ENCODE data around the gene CLCN1.

Gene CLCN1

DNA sequence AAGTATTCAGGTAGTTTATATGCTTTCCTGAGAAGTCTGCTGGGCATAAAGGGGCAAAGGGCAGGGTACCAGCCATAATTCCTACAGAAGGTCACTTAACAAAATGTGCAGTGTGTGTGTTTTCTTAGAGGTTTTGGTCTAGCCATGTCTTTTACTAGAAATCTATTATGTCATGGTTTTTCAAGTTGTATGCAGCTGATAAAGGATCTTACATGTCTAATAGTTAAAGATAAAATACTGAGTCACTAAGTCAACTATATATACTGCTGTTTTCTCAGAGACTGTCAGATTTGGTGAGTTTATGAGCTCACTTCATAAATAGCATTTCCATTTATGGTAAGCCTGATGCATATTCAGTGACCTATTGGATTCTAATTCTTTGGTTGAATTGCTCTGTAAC lies 20.0 kb upstream of the CLCN1 start:
- DNase-seq (ENCODE audit: low spot score), result no peak

DNA sequence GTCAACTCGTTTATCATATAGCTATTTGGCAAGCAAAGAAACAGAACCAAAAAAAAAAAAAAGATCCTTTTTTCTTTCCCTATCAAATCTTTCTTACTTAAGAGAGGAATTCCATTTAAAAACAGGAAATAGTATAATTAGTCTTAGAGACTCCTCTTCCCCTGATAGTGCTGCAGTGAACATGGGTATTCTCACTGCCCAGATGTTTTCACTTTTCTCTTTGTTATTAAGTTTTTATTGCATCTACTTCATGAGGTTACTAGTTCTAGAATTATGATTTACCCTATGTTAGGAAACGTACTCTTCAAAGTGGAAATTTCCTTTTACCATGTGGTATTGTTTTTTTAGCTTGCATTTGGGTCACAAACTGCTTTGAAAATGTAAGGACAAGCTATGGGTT lies 19.2 kb upstream of the CLCN1 start:
- no peak for DNase-seq (ENCODE audit: low spot score)

DNA sequence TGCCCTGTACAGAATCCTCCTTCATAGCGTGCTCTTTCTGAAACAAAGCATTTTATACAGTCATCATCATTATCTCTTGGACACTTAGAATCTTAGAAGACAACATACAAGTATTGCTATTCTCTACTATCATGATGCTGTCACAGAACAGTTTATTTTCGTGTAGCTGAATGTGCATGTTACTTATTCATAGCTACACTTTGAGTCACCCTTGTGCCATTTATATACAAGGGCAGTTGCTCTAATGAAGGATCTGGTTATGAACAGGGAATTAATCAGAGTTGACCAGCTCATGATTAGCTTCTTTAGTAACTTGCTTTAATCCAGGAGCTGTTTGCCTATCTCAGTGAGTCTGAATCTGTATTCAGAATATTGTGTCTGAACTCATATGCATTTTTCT lies 16.6 kb upstream of the CLCN1 start:
- no peak for DNase-seq (ENCODE audit: low spot score)

DNA sequence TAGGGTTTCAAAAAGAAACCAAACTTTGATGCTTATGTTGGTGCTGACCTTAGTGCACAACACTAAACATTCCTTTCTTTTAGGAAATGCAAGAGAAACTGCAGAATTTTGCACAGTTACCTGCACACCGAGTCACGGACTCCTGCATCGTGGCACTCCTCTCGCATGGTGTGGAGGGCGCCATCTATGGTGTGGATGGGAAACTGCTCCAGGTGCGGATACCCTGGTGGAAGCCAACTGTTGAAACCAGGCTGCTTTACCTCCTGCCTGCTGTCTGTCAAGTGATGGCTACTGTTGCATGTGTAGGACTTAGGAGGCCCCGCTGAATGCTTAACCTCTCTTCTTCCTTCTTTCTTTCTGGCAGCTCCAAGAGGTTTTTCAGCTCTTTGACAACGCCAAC lies 16.1 kb upstream of the CLCN1 start:
- peak; percentile 73 for DNase-seq (ENCODE audit: low spot score)

DNA sequence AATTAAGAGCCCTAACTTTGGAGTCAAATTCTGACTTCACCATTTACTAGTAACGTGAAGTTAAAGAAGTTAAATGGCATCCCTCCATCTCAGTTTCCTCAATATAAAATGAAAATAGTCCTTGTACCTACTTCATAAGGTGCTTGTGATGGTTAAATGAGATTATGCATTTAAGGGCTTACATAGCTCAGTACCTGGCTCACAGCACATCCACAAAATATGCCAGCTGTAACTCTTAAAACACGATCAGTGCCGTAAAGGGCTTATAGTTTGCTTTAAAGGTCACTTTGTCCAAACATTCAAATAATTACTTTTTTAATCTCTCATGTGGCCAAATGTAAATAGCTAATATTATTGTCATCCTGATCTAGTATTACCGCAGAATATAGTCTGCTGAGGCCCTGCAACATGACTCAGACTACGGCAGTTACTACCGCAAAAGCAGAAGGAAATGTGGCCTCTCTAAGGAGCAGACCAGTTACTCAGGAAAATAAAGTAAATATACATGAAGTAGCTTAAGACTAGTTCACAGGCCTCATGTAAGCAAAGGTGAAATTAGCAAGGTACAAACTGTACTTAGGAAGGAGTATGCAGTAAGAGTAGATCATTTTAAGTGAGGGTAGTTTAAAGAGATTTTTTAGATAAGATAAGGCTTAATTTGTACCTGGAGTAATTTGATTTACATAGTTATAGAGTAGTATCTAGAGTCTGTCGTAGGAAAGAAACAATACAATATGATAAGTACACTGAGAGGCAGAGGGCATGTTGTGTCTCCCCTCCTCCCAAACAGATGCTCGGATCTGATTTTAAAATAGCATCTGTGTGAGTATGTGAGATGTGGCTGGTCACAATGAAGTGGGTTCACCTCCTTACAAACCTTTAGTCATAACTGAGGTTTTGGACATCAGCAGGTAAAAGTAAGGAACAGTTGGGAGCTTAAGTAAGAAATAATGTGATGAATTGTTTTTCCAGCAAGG lies 14.7 kb upstream of the CLCN1 start:
- no peak for DNase-seq (ENCODE audit: low spot score)

DNA sequence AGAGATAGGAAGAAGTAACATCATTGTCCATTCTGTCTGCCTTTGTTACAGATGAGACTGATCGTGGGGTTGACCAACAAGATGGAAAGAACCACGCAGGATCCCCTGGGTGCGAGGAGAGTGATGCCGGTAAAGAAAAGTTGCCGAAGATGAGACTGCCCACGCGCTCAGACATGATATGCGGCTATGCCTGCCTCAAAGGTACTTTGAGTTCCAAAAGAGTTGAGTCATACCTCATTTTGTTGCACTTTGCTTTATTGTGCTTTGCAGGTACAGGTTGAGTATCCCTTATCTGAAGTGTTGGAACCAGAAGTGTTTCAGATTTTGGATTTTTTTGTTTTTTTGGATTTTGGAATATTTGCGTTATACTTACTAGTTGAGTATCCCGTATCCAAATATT lies 12.2 kb upstream of the CLCN1 start:
- DNase-seq (ENCODE audit: low spot score), result no peak

DNA sequence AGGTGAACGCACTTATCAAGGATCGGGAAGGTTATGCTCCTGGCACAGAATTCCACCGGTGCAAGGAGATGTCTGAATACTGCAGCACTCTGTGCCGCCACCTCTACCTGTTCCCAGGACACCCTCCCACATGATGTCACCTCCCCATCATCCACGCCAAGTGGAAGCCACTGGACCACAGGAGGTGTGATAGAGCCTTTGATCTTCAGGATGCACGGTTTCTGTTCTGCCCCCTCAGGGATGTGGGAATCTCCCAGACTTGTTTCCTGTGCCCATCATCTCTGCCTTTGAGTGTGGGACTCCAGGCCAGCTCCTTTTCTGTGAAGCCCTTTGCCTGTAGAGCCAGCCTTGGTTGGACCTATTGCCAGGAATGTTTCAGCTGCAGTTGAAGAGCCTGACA lies 11.0 kb upstream of the CLCN1 start:
- no peak for DNase-seq (ENCODE audit: low spot score)

DNA sequence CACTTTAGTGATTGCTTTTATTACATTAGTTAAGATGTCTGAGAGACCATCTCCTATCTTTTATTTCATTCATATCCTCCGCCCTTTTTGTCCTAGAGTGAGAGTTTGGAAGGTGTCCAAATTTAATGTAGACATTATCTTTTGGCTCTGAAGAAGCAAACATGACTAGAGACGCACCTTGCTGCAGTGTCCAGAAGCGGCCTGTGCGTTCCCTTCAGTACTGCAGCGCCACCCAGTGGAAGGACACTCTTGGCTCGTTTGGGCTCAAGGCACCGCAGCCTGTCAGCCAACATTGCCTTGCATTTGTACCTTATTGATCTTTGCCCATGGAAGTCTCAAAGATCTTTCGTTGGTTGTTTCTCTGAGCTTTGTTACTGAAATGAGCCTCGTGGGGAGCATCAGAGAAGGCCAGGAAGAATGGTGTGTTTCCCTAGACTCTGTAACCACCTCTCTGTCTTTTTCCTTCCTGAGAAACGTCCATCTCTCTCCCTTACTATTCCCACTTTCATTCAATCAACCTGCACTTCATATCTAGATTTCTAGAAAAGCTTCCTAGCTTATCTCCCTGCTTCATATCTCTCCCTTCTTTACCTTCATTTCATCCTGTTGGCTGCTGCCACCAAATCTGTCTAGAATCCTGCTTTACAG lies 10.4 kb upstream of the CLCN1 start:
- DNase-seq (ENCODE audit: low spot score), result peak; percentile 72

DNA sequence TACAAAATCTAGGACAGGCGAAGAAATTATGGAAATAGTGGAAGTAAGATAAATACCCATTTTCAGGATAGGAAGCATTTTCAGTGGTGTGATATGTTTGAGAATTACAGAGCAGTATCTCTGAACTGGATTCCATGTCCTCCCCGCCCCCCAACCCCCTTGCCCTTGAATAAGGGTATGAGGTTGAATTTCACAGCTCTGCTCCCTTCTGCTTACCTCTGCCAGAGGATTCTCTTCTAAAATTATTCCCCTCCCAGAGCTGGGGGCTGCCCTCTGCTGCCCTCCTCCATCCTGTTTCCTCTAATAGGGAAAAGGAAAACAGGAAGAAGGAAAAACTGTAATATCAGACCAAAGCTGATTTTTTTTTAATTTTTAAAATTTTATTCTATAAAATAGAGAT lies 7.3 kb upstream of the CLCN1 start:
- DNase-seq (ENCODE audit: low spot score), result no peak

DNA sequence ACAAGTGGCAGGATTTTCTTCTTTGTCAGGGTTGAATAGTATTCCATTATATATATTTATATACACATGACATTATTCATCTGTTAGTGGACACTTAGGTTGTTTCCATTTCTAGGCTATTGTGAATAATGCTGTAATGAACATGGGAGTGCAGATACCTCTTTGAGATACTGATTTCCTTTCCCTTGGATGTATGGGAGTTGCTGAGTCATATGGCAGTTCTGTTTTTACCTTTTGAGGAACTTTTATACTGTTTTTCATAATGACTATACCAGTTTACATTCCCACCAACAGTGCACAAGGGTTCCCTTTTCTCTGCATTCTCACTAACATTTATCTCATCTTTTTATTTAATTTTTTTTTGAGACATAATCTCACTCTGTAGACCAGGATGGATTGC lies 1.8 kb upstream of the CLCN1 start:
- DNase-seq (ENCODE audit: low spot score), result no peak

DNA sequence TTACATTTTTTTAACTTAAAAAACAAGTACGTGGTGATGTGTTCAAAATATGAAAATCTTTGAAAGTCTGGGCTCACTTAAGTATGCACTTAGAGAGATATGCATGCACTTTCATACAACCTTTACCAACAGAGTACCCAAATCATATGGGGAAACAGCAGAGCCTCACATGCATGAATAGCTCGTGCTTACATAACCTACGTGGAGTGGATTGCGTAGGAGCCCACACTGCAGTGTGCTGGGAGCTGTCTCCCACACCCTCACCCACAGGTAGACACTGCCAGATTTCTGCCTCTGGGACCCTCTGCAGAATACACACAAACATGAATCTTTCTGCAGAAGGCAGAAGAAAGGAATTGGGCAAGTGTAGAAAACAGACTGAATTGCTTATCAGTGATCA lies 581 bp downstream of the CLCN1 start:
- DNase-seq (ENCODE audit: low spot score), result no peak

DNA sequence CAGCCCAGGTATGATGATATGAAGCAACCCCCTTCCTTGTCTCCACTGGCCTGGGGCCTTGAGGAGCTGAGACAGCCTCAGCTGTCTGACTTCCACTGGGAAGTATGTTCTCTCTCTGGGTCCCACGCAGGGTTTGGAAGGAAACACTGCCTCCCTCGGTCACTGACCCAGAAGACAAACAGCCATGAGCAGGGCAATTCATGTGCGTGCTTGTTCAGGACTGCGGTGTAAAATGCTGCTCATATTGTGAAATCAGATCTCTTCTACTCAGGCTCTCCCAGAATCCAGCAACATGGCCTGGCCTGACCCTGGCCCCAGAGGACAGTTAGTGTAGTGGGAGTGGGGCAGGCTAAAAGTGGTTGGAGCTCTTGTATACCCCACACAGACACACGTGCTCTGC lies 2.8 kb downstream of the CLCN1 start:
- DNase-seq (ENCODE audit: low spot score), result no peak

DNA sequence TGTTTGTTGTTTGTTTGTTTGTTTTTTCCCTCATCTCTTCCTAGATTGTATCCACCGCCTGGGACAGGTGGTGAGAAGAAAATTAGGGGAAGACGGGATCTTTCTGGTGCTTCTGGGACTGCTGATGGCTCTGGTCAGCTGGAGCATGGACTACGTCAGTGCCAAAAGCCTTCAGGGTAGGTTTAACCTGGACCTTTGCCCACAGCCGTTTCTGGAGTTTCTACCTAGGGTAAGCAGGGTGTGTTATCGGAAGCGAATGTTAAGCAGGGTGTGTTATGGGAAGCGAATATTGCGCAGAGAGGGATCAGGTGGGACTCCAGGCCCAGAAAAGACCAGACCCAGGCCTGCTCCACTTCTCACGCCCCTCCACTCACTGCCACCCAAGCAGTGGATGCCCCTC lies 4.7 kb downstream of the CLCN1 start:
- DNase-seq (ENCODE audit: low spot score), result no peak

DNA sequence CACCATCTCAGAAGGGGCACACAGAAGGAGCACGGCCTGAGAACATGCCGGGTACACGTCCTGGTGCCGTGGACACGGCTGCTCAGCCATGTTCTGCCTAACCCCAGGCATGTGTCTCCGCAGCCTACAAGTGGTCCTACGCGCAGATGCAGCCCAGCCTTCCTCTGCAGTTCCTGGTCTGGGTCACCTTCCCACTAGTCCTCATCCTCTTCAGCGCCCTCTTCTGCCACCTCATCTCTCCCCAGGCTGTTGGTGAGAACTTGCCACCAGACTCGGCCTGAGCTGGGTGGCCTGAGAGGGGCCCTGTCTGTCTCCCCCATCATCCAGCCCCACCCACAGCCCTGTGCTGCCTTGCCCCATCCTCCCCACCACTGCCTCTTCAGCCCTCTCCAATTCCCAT lies 5.3 kb downstream of the CLCN1 start:
- no peak for DNase-seq (ENCODE audit: low spot score)

DNA sequence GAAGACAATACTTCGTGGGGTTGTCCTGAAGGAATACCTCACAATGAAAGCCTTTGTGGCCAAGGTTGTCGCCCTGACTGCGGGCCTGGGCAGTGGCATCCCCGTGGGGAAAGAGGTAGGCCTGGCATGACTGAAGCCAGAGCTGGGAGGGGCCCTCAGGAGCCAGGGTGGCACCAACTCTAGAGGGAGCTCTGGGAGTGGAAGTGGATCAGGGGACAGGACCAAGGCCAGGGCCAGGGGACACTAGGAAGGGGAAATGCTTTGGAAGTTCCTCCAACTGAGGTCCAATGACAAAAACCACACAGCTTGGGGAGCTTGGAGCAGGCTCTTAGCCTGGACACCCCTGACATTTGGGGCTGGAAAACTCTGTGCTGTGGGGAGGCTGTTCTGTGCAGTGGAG lies 5.8 kb downstream of the CLCN1 start:
- peak; percentile 45 for DNase-seq (ENCODE audit: low spot score)

DNA sequence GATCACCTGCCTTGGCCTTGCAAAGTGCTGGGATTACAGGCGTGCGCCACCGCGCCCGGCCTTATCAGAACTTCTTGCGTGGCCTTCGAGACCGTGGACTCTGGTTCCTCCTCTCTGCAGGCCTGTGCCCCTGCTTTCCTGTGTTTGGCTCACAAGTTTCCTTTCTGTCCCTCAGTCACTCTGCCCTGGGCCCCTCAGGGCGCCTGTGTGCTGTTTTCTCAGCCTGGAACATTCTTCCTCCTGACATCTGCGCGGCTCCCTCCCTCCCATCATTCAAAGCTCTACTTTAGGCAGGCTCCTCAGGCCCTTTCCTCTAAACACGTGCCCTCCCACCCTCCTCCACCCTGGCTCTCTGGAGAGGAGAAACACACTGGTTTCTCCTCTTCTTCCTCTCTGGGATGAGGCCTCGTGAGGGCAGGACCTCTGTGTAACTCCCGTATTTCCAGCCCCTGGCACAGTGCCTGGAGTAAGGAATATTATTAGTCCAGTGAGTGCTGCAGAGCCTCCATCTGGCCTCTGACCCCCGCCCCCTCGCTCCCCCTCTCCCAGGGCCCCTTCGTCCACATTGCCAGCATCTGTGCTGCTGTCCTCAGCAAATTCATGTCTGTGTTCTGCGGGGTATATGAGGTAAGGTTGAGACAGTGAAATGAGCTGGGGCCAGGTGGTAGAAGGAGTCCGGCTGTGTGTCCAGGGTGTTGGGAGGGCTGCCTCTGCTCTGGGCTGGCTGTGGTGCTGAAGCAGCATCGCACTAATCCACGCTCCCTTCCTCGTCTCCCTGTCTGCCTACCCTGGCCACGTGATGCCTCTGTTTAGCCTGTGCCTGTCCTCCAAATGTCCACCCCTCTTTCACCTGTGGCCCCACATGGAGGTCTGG lies 7.1 kb downstream of the CLCN1 start:
- no peak for DNase-seq (ENCODE audit: low spot score)

DNA sequence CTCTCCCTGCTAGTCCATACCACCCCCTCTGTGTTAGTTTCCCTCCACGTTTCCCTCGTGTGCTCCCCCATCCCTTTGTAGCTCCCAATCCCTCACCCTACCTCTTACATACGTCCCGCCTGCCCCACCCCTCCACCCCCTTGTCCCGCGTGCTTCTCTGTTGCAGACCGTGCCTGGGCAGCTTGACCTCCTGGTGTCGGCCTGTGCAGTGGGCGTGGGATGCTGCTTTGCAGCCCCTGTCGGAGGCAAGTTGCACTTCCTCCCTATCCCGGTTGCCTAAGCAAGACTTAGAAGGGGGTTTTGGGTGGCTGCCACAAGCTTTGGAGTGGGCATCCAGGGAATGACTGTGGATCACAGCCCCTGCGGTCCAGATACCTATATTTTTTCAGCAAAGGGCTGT lies 7.7 kb downstream of the CLCN1 start:
- no peak for DNase-seq (ENCODE audit: low spot score)

DNA sequence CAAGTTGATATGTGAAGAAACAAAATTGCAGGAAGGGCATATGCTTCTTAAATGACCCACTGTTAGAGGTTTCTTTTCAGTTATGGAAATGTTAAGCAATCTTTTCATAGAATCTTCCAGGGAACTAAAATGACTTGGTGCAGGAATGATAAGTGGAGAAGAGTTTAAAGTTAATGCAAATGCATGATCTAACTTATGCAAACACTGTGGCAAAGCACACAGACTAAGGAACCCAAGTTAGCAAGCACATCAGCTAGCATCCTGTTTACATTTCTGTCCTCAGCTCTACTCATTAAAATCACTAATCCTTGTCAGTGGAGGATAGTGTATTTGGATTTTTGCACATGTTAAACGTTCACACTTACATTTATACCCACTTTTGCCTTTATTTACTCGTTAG lies 9.3 kb downstream of the CLCN1 start:
- DNase-seq (ENCODE audit: low spot score), result no peak

DNA sequence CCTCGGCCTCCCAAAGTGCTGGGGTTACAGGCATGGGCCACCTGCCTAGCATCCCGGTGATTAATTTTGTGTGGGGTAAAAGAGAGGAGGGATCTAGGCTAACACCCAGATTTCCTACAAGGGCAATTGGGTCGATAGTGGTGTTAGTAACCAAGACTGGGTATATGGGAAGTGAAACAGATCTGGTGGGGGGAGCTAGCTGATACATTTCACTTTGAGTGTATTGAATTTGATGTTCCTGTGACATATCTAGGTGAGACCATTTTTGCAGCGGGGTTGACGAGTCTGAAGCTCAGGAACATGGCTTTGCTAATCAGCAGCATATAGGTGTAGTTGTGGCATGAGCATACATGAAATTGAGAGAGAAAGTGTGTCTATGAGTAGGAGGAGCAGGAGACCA lies 12.0 kb downstream of the CLCN1 start:
- DNase-seq (ENCODE audit: low spot score), result no peak

DNA sequence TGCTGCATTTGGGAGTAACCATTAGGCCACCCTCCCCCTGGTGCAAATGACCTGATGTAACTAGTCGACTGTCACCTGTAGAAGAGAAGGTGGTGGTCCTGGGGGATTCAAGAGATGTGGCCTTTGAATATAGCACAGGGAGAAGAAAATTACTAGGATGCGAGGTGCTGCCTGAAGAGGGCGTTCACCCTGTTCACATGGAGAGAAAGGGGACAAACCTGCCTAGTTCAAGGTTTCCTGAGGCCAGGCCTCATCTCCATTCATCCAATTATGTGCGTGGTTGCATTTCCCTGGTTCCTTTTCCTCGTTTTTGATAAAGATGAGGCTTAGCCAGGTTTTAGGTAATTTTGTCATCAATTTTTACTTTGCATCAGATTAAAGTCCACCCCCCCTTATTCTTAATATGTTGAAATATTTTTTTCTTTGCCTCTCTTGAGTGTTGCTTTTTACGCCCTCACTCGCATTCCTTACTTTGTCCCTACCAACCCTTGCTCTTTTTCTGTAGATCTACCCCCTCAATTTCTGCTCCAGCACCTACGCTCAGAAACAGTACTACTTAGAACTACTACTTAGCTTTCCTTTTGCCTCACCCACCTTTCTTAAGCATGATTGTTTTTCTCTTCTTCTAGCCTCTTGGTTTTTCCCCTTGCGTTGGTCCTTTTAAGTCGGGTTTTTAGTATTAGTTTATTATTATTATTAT lies 13.7 kb downstream of the CLCN1 start:
- DNase-seq (ENCODE audit: low spot score), result no peak

DNA sequence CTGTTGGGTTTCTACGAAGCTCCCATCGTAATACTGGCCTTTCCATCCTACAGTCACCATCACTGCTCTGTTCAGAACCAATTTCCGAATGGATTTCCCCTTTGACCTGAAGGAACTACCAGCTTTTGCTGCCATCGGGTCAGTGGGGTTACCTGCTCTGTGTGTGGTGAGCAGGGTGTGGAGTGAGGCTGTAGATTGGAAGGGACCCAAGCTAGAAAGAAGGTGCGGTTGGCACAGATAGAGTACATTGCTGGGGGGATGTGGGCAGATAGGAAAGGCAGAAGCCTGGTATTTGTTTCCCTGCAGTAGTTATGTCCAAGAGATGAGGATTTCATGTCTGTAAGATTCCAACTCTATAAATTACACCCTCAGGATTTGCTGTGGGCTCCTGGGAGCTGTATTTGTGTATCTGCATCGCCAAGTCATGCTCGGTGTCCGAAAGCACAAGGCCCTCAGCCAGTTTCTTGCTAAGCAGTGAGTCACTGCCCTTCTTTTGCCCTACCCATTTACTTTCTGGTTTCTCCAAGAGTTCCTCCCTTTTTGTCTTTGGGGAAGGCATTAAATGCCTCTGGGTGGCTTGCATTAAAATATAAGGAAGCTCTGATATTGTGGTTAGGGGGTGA lies 15.4 kb downstream of the CLCN1 start:
- DNase-seq (ENCODE audit: low spot score), result no peak

DNA sequence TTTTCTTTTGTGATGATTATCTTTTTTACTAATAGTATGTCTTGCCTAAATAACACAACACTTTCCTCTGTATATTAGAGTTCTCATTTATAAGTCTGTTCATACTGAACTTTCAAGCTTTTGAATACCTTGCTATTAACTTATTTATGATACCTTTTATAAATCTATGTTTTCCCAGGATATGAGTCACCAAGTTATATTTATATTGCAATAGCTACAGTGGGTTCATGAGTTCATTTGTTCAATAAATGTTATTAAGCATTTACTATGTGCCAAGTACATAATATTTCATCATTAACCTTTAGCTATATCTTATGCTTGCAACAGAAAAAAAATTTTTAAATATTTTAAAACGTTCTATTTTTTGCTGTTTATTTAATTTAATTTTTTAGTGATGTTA lies 18.3 kb downstream of the CLCN1 start:
- DNase-seq (ENCODE audit: low spot score), result no peak
